IMR-90 (cell line): Measurements from ENCODE around the gene KCNN3. TPM values are rescaled to one million over a fixed set of nuclear protein-coding genes. Genes with fewer than 3 reads are reported as not detected.
A peak's percentile ranks its signal among the peaks of the same experiment; 100 is the strongest.

Source experiments
- ATAC-seq: fragments of 200-7000 bp; cut with Tn5 transposase; 2 replicates; pipeline ENCODE4 v1.9.1; 2020; ENCODE audit warnings: low read depth, mild to moderate bottlenecking, moderate library complexity
- BruUV-seq: library from RNA; stranded (reverse); fragments of 400-500 nt; replicated peaks from 2 replicates; lab custom pipeline; 2021; lab: Mats Ljungman, UMichigan
- CTCF ChIA-PET: fragments of 300-600 bp; formaldehyde crosslinking; extraction: SDS; loops from one replicate; lab custom pipeline; 2021; ENCODE audit warnings: antibody characterized with exemption; lab: Yijun Ruan, JAX
- POLR2A ChIA-PET: fragments of 300-600 bp; sonication (Branson Sonifier 250); formaldehyde crosslinking; loops from one replicate; lab custom pipeline; 2022; ENCODE audit warnings: antibody characterized with exemption; ENCODE audit not compliant: unreplicated experiment; lab: Charles Lee
- DNase-seq: peaks from one replicate; pipeline ENCODE4 v3.0.0; 2013
- H2AFZ ChIP-seq: replicated peaks from 2 replicates; pipeline ENCODE3; 2013; ENCODE audit warnings: low read length, mild to moderate bottlenecking; ENCODE audit not compliant: poor library complexity
- H2AK5ac ChIP-seq: 2 replicates; pipeline ENCODE4 v1.6.1; 2013; ENCODE audit warnings: low read depth, low read length, inconsistent platforms
- H2AK9ac ChIP-seq: replicated peaks from 2 replicates; pipeline ENCODE3; 2013; ENCODE audit warnings: mild to moderate bottlenecking, low read depth, low read length, moderate library complexity; ENCODE audit not compliant: poor library complexity
- H2BK120ac ChIP-seq: 2 replicates; pipeline ENCODE4 v1.6.1; 2013; ENCODE audit warnings: low read depth, low read length, inconsistent platforms
- H2BK15ac ChIP-seq: 3 replicates; pipeline ENCODE4 v1.6.1; 2013; ENCODE audit warnings: low read depth, low read length, inconsistent platforms
- H2BK20ac ChIP-seq: 2 replicates; pipeline ENCODE4 v1.6.1; 2013; ENCODE audit warnings: low read depth, mild to moderate bottlenecking, inconsistent platforms, low read length, moderate library complexity
- H2BK5ac ChIP-seq: 2 replicates; pipeline ENCODE4 v1.6.1; 2013; ENCODE audit warnings: mild to moderate bottlenecking, low read depth, low read length, inconsistent platforms; ENCODE audit not compliant: poor library complexity, severe bottlenecking
- H3K14ac ChIP-seq: replicated peaks from 2 replicates; pipeline ENCODE4 v1.6.1; 2013; ENCODE audit warnings: low read depth, low read length, inconsistent platforms
- H3K18ac ChIP-seq: 2 replicates; pipeline ENCODE4 v1.6.1; 2013; ENCODE audit warnings: low read depth, low read length, control low read depth
- H3K23ac ChIP-seq: 2 replicates; pipeline ENCODE4 v1.6.1; 2013; ENCODE audit warnings: low read depth, low read length, inconsistent platforms
- H3K27ac ChIP-seq: 2 replicates; pipeline ENCODE4 v1.5.1; 2013; ENCODE audit warnings: mild to moderate bottlenecking, control low read depth, low read length; ENCODE audit not compliant: insufficient read depth
- H3K27me3 ChIP-seq: 2 replicates; pipeline ENCODE4 v1.6.1; 2013; ENCODE audit warnings: low read length; ENCODE audit not compliant: control insufficient read depth, insufficient read depth
- H3K36me3 ChIP-seq: 2 replicates; pipeline ENCODE4 v1.6.1; 2013; ENCODE audit warnings: low read length, mixed read lengths; ENCODE audit not compliant: control insufficient read depth, insufficient read depth
- H3K4ac ChIP-seq: 2 replicates; pipeline ENCODE4 v1.6.1; 2013; ENCODE audit warnings: low read depth, low read length, inconsistent platforms
- H3K4me1 ChIP-seq: 2 replicates; pipeline ENCODE4 v1.6.1; 2013; ENCODE audit warnings: low read length, mixed read lengths; ENCODE audit not compliant: control insufficient read depth, insufficient read depth
- H3K4me2 ChIP-seq: 2 replicates; pipeline ENCODE4 v1.6.1; 2013; ENCODE audit warnings: low read depth, mild to moderate bottlenecking, control low read depth, low read length, moderate library complexity
- H3K4me3 ChIP-seq: 2 replicates; pipeline ENCODE4 v1.5.1; 2013; ENCODE audit warnings: low read depth, mild to moderate bottlenecking, control low read depth, low read length, moderate library complexity; ENCODE audit not compliant: insufficient read depth
- H3K56ac ChIP-seq: 2 replicates; pipeline ENCODE4 v1.6.1; 2013; ENCODE audit warnings: low read length, inconsistent platforms; ENCODE audit not compliant: insufficient read depth; ENCODE audit errors: extremely low read depth
- H3K79me1 ChIP-seq, 2 experiments: 2 replicates each; pipeline ENCODE4 v1.6.1; 2013; ENCODE audit warnings: low read length in 2 of 2, inconsistent platforms in 1 of 2, low read depth in 1 of 2
- H3K9ac ChIP-seq: 2 replicates; pipeline ENCODE4 v1.6.1; 2013; ENCODE audit warnings: low read depth, low read length, control low read depth
- H3K9me1 ChIP-seq: 2 replicates; pipeline ENCODE4 v1.6.1; 2013; ENCODE audit warnings: low read length, inconsistent platforms; ENCODE audit not compliant: insufficient read depth
- H3K9me3 ChIP-seq: 2 replicates; pipeline ENCODE4 v1.6.1; 2013; ENCODE audit warnings: low read length; ENCODE audit not compliant: control insufficient read depth, insufficient read depth
- H4K20me1 ChIP-seq: 2 replicates; pipeline ENCODE4 v1.6.1; 2013; ENCODE audit warnings: low read length, inconsistent platforms; ENCODE audit not compliant: insufficient read depth
- H4K5ac ChIP-seq: 2 replicates; pipeline ENCODE4 v1.6.1; 2013; ENCODE audit warnings: mild to moderate bottlenecking, low read depth, low read length, control low read depth
- H4K8ac ChIP-seq, 2 experiments: 2 replicates each; pipeline ENCODE4 v1.6.1; 2013; ENCODE audit warnings: low read depth in 2 of 2, low read length in 2 of 2, control low read depth in 1 of 2, inconsistent platforms in 1 of 2
- H4K91ac ChIP-seq: 2 replicates; pipeline ENCODE4 v1.6.1; 2013; ENCODE audit warnings: low read depth, low read length, inconsistent platforms; ENCODE audit not compliant: insufficient read depth
- CHD1 ChIP-seq: IDR thresholded peaks from 2 replicates; pipeline ENCODE4 v1.6.1; 2012; ENCODE audit warnings: low read depth, low read length, improper control_type of control experiment
- MAZ ChIP-seq: IDR thresholded peaks from 2 replicates; pipeline ENCODE4 v1.6.1; 2012; ENCODE audit warnings: low read depth, mild to moderate bottlenecking, low read length, improper control_type of control experiment, moderate library complexity, borderline replicate concordance
- NFE2L2 ChIP-seq: fragments of 150-350 bp; IDR thresholded peaks from 2 replicates; pipeline ENCODE4 v1.6.1; 2016; ENCODE audit warnings: low read depth, mild to moderate bottlenecking, low read length
- POLR2A ChIP-seq: IDR thresholded peaks from 2 replicates; pipeline ENCODE4 v1.6.1; 2012; ENCODE audit warnings: mild to moderate bottlenecking, low read depth, low read length
- WGBS, 2 experiments: methylation state at CpG; one replicate each; pipeline versions ENCODE4 v1.1.5 to v1.1.7; 2013; ENCODE audit warnings: missing lambda C conversion rate in 2 of 2; ENCODE audit not compliant: insufficient read length in 1 of 2; ENCODE audit errors: extremely low coverage in 2 of 2; 5-methylcytosine and 5-hydroxymethylcytosine counted together
- dilution Hi-C: fragments of 300-500 bp; cut with HindIII; formaldehyde crosslinking; loops from one replicate; pipeline ENCODE4 v1.14.3; 2018; ENCODE audit warnings: low sequenced_read_pairs; ENCODE audit not compliant: unreplicated experiment
- in situ Hi-C: fragments of 300-500 bp; cut with MboI; formaldehyde crosslinking; loops from 3 replicates; pipeline ENCODE4 v1.14.3; 2019; ENCODE audit warnings: low sequenced_read_pairs, inconsistent platforms, mixed read lengths
- intact Hi-C: fragments of 100-400 bp; cut with micrococcal nuclease; formaldehyde crosslinking; loops from 2 replicates; pipeline ENCODE4 v1.10.0; 2022
- polyA plus RNA-seq, 3 experiments: library from polyadenylated mRNA; depleted of rRNA; stranded (reverse); fragments of >200 nt; gene quantifications; 2 replicates each; pipeline ENCODE4 v1.2.3, GENCODE V29; 2012; ENCODE audit warnings: low replicate concordance in 1 of 3
- total RNA-seq: library from RNA; depleted of rRNA; stranded (reverse); fragments of >200 nt; gene quantifications from 2 replicates; pipeline ENCODE4 v1.2.3, GENCODE V29; 2012

KCNN3 gene
- total and polyA plus RNA-seq, 2 of the 4 experiments (the other 2 are of a cell fraction), result 0.02 TPM; not detected in 1

- no peaks in the 10 kb centered on the region for H3K9me1 ChIP-seq
- no peak overlapping the region for H3K4ac ChIP-seq
- dilution Hi-C loops, result no loop called here
- H4K8ac ChIP-seq, result no peak overlapping the region
- no peak overlapping the region for H2AFZ ChIP-seq
- no TSS peak for BruUV-seq
- ATAC-seq (peak; percentile 32), DNase-seq (peak; percentile 36)
- H3K23ac ChIP-seq, result no peak overlapping the region
- no peak overlapping the region for H2BK20ac ChIP-seq
- no peak overlapping the region for H2AK9ac ChIP-seq
- H3K4me2 ChIP-seq, result no peak overlapping the region
- WGBS, 2 experiments, result 44 to 98% methylated on average over 3 to 4 of the region's 6 CpGs
- no peak overlapping the region for H2BK15ac ChIP-seq
- in situ Hi-C loops, result no loop called here
- no peak overlapping the region for H3K14ac ChIP-seq
- no peaks in the 10 kb centered on the region for H3K79me1 ChIP-seq
- no peak overlapping the region for H2BK5ac ChIP-seq
- no peaks in the 10 kb centered on the region for H3K4me1 ChIP-seq
- no peaks in the 10 kb centered on the region for H3K36me3 ChIP-seq
- H3K9me3 ChIP-seq, result peaks cover 2% of the 10 kb centered on the region; the same call in 1 of the 2 replicates
- H4K5ac ChIP-seq, result no peak overlapping the region
- no peak overlapping the region for H3K18ac ChIP-seq
- intact Hi-C loops, result no loop called here
- no peak overlapping the region for H3K56ac ChIP-seq
- ChIA-PET POLR2A (no interaction called here), CTCF (no interaction called here)
- H2BK120ac ChIP-seq, result no peak overlapping the region
- peaks cover 63% of the 10 kb centered on the region for H3K27me3 ChIP-seq
- H3K4me3 ChIP-seq, result no peak overlapping the region
- H2AK5ac ChIP-seq, result no peak overlapping the region
- H3K27ac ChIP-seq, result no peak overlapping the region
- TF ChIP-seq POLR2A (no peak), NFE2L2 (no peak), CHD1 (no peak), MAZ (no peak)
- H3K9ac ChIP-seq, result no peak overlapping the region
- H4K20me1 ChIP-seq, result no peaks in the 10 kb centered on the region
- no peak overlapping the region for H4K91ac ChIP-seq
Observed at GRCh38 chr1:154755858-154756730, 114.0 kb downstream of the KCNN3 start.
